ACC112 (cell line): ENCODE data around the gene TEX264.
A peak's percentile ranks its signal among the peaks of the same experiment; 100 is the strongest.
"Not testable (repeated sequence)": the region's sequence is repeated elsewhere in the genome, so short reads cannot be mapped to it uniquely, and the experiment has no call there.

Source experiments
- H2AFZ ChIP-seq: fragments of 200-600 bp; sonication (generic); one replicate; pipeline ENCODE4 v1.6.0; 2017; ENCODE audit warnings: antibody characterized with exemption, low read length; ENCODE audit not compliant: unreplicated experiment
- H3K27ac ChIP-seq: fragments of 200-600 bp; sonication (generic); 2 replicates; pipeline ENCODE4 v1.5.1; 2014; ENCODE audit warnings: low read depth, mild to moderate bottlenecking, antibody characterized with exemption, low read length, moderate library complexity
- H3K27me3 ChIP-seq: fragments of 200-600 bp; sonication (generic); 2 replicates; pipeline ENCODE4 v1.6.1; 2014; ENCODE audit warnings: mild to moderate bottlenecking, antibody characterized with exemption, low read length, moderate library complexity, mixed read lengths; ENCODE audit not compliant: insufficient read depth
- H3K36me3 ChIP-seq: fragments of 200-600 bp; sonication (generic); 2 replicates; pipeline ENCODE4 v1.6.1; 2016; ENCODE audit warnings: mild to moderate bottlenecking, antibody characterized with exemption, low read length, moderate library complexity, mixed read lengths; ENCODE audit not compliant: insufficient read depth
- H3K4me1 ChIP-seq: fragments of 200-600 bp; sonication (generic); one replicate; pipeline ENCODE4 v1.6.1; 2016; ENCODE audit warnings: low read length, mixed read lengths; ENCODE audit not compliant: insufficient read depth, unreplicated experiment, control insufficient read depth
- H3K4me3 ChIP-seq: fragments of 200-600 bp; sonication (generic); 2 replicates; pipeline ENCODE4 v1.5.1; 2014; ENCODE audit warnings: mild to moderate bottlenecking, low read depth, low read length
- H3K79me2 ChIP-seq: fragments of 200-600 bp; sonication (generic); one replicate; pipeline ENCODE4 v1.6.0; 2016; ENCODE audit warnings: low read length; ENCODE audit not compliant: control insufficient read depth, unreplicated experiment, insufficient read depth

The TEX264 gene, protein sequence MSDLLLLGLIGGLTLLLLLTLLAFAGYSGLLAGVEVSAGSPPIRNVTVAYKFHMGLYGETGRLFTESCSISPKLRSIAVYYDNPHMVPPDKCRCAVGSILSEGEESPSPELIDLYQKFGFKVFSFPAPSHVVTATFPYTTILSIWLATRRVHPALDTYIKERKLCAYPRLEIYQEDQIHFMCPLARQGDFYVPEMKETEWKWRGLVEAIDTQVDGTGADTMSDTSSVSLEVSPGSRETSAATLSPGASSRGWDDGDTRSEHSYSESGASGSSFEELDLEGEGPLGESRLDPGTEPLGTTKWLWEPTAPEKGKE

DNA sequence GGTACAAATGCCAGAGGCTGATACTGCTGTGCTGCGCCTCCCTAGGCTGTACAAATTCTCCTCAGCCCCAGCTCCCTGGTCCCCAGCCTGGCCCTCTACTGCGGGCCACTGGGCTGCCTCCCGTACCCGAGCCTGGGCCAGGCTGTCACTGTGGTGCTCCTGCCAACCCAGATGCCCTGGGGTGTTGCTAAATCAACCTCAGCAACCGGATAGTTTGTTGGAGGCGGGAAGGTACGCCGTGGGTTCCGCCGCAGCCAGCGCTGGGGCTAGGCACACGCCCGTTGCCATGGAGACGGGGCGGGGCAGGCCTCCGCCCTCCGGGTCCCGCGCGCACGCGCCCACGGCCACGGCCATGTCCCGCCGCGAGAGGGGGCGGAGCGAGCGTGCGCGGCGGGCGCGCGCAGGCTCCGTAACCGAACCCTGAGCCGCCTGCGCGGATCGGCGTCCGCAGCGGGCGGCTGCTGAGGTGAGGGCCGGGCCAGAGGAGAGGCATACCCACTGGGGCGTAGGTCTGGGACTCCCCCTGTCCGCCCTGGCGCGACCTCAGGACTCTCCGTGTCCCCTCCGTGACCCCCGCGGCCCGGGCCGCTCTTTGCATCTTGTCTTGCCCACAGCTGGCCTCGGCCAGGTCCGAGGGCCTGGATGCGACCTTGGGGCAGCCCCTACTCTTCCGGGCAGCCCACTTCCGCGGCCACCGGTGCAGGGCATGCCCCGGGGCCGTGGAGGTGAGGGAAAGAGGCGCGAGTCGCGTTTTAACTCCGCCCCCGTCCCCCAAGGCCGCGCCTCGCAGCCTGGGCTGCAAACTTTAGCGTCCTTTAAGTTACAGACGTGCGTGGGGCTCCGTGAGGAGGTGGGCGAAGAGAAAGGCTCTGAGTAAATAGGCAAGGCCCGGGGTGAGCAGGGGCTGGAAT, at the start of gene TEX264:
Gene TEX264, plus strand, starts transcription at position 430 of the 911 bp plus-strand sequence. CDS start 3,053 bp downstream, outside the sequence.
- Histone ChIP-seq H2AFZ (peak within 1 kb of the TSS; percentile 70), H3K27ac (peak within 1 kb of the TSS; percentile 38; the same call in 1 of the 2 replicates), H3K4me3 (peak within 1 kb of the TSS; percentile 95), H3K4me1 (peaks cover 37% of the 10 kb centered on the region), H3K79me2 (peaks cover 9% of the 10 kb centered on the region), H3K27me3 (no peaks in the 10 kb centered on the region), H3K36me3 (no peaks in the 10 kb centered on the region)

- Histone ChIP-seq H3K27me3 (no peaks in the 10 kb centered on the region), H3K4me3 (no peak overlapping the region), H3K36me3 (no peaks in the 10 kb centered on the region), H3K79me2 (peaks cover 19% of the 10 kb centered on the region), H2AFZ (no peak overlapping the region), H3K4me1 (peaks cover 28% of the 10 kb centered on the region), H3K27ac (no peak overlapping the region)
Observed at GRCh38 chr3:51622413-51622812, 48.6 kb upstream of the TEX264 start.

- peaks cover 19% of the 10 kb centered on the region for H3K79me2 ChIP-seq
Observed at GRCh38 chr3:51622868-51623267, 48.2 kb upstream of the TEX264 start.

GRCh38 chr3:51630513-51630912, 40.5 kb upstream of the TEX264 start:
- H3K36me3 ChIP-seq = peaks cover 7% of the 10 kb centered on the region; the same call in 1 of the 2 replicates
- no peaks in the 10 kb centered on the region for H3K4me1 ChIP-seq
- no peaks in the 10 kb centered on the region for H3K27me3 ChIP-seq
- H3K4me3 ChIP-seq = no peak overlapping the region
- no peak overlapping the region for H2AFZ ChIP-seq
- H3K27ac ChIP-seq = no peak overlapping the region
- H3K79me2 ChIP-seq = no peaks in the 10 kb centered on the region

More at GRCh38 chr3:51622868-51623267, 48.2 kb upstream of the TEX264 start:
- H3K36me3 ChIP-seq = no peaks in the 10 kb centered on the region
- H3K4me1 ChIP-seq = peaks cover 28% of the 10 kb centered on the region
- no peak overlapping the region for H3K27ac ChIP-seq
- no peak overlapping the region for H3K4me3 ChIP-seq
- H3K27me3 ChIP-seq = no peaks in the 10 kb centered on the region
- no peak overlapping the region for H2AFZ ChIP-seq

DNA sequence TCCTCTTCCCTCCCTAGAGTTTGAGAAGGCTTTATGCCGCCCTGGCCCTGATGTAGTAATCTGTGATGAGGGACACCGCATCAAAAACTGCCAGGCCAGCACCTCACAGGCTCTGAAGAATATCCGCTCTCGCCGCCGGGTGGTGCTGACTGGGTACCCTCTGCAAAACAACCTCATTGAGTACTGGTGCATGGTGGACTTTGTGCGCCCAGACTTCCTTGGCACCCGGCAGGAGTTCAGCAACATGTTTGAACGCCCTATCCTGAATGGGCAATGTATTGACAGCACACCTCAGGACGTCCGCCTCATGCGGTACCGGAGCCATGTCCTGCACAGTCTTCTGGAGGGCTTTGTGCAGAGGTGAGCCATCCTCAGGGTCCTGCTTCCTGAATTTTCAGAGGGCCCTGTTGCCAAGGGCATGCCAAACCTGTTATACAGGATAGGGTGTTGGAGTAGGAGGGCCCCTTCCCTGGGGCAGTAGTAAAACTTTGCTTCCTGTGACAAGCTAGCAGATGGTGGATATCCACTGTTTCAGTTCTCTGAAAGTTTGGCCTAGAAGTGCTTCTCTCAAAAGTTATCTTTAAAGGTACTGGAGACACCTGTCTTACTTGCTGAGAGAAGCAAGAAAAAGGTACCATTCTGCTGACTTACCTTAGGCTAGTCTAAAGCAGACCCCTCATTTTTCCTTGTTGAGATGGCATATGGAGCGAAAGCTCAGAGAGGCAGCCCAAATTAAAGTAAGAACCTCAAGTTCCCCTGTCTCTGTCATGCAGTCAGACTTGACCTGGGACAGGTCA, 33.7 kb upstream of the TEX264 start:
- H3K27ac ChIP-seq = no peak overlapping the region

DNA sequence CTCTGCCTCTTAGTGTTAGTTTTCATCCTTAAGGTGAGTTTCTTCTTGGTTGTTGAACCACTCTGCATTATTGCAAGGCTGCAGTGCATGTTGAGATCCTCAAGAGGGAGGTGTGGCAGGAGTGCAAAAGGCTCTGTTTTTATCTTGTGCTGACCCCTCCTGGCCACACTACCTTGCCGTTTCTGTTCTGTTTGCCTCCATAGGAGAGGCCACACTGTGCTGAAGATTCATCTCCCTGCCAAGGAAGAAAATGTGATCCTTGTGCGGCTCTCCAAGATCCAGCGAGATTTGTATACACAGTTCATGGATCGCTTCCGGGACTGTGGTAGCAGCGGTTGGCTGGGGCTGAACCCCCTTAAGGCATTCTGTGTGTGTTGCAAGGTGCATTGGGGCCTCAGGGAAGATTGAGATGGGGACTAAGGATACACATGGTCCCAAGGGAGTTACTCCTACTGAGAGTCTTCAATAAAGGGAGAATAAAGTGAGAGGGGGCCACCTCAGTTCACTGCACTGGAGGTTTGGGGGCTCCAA, 33.0 kb upstream of the TEX264 start:
- H3K27me3 ChIP-seq = no peaks in the 10 kb centered on the region
- no peak overlapping the region for H3K27ac ChIP-seq
- no peak overlapping the region for H2AFZ ChIP-seq
- no peaks in the 10 kb centered on the region for H3K4me1 ChIP-seq
- no peaks in the 10 kb centered on the region for H3K79me2 ChIP-seq
- peaks cover 16% of the 10 kb centered on the region; the same call in 1 of the 2 replicates for H3K36me3 ChIP-seq
- no peak overlapping the region for H3K4me3 ChIP-seq

More for the DNA sequence above, 33.7 kb upstream of the TEX264 start:
- Histone ChIP-seq H3K27me3 (no peaks in the 10 kb centered on the region), H3K4me1 (no peaks in the 10 kb centered on the region), H2AFZ (no peak overlapping the region), H3K4me3 (no peak overlapping the region), H3K36me3 (peaks cover 16% of the 10 kb centered on the region; the same call in 1 of the 2 replicates), H3K79me2 (no peaks in the 10 kb centered on the region)

DNA sequence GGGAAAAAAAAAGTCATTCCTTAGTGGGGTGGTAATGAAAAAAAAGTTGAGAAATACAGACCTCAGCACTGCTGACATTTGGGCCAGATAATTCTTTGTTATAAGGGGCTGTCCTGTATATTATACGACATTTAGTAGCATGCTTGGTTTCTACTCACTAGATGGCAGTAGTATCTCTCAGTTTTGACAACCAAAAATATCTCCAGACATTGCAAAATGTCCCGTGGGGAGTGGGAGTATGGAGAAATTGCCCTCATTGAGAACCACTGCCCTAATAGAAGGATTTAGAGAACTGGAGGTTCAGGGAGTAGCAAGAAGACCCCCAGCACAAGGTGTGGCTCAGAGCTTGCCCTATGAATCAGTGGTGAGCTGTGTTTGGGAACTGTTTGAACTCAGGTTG, 28.6 kb upstream of the TEX264 start:
- H3K4me3 ChIP-seq = no peak overlapping the region

DNA sequence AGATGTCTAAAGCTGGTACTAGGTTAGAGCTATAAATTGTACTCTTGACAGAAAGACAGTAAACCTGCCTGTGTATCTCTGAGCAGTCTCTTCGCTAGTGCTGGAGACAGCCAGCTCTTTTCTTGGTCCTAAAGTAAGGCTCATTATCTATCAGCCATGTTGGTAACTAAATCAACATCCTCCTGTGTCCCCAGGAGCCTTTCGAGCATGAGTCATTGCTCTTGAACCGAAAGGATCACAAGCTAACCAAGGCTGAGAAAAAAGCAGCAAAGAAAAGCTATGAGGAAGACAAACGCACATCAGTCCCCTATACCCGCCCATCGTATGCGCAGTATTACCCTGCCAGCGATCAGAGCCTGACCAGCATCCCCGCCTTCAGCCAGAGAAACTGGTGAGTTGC, 25.0 kb upstream of the TEX264 start:
- Histone ChIP-seq H3K79me2 (no peaks in the 10 kb centered on the region), H3K27me3 (no peaks in the 10 kb centered on the region), H3K4me3 (no peak overlapping the region), H3K4me1 (peaks cover 5% of the 10 kb centered on the region), H2AFZ (no peak overlapping the region), H3K36me3 (peaks cover 29% of the 10 kb centered on the region), H3K27ac (0 out of 2 replicates have a peak overlapping the region, but pooled peaks have one; percentile 23)

More for the DNA sequence above, 28.6 kb upstream of the TEX264 start:
- H3K36me3 ChIP-seq = peaks cover 31% of the 10 kb centered on the region
- no peak overlapping the region for H3K27ac ChIP-seq
- no peak overlapping the region for H2AFZ ChIP-seq
- no peaks in the 10 kb centered on the region for H3K79me2 ChIP-seq
- peaks cover 5% of the 10 kb centered on the region for H3K4me1 ChIP-seq
- no peaks in the 10 kb centered on the region for H3K27me3 ChIP-seq

DNA sequence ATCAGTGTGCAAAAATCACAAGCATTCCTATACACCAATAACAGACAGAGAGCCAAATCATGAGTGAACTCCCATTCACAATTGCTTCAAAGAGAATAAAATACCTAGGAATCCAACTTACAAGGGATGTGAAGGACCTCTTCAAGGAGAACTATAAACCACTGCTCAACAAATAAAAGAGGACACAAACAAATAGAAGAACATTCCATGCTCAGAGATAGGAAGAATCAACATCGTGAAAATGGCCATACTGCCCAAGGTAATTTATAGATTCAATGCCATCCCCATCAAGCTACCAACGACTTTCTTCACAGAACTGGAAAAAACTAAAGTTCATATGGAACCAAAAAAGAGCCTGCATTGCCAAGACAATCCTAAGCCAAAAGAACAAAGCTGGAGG, 18.9 kb upstream of the TEX264 start:
- H3K36me3 ChIP-seq, H3K4me1 ChIP-seq, H3K4me3 ChIP-seq, H2AFZ ChIP-seq, H3K79me2 ChIP-seq, H3K27ac ChIP-seq, H3K27me3 ChIP-seq: not testable (repeated sequence)

GRCh38 chr3:51653409-51653808, 17.6 kb upstream of the TEX264 start:
- H3K79me2 ChIP-seq, H3K27me3 ChIP-seq, H3K4me3 ChIP-seq, H3K36me3 ChIP-seq, H2AFZ ChIP-seq, H3K4me1 ChIP-seq, H3K27ac ChIP-seq: not testable (repeated sequence)
